Measurements from ENCODE around the gene RNF114. TPM values are rescaled to one million over a fixed set of nuclear protein-coding genes. Genes with fewer than 3 reads are reported as not detected.
"Not testable (repeated sequence)": the region's sequence is repeated elsewhere in the genome, so short reads cannot be mapped to it uniquely, and the experiment has no call there.

RNF114 gene
- total RNA-seq, 1 donor from 2014 or later, result 78.8 TPM

GRCh38 chr20:49985617-49986016 is 49.4 kb downstream of the RNF114 start:
- no peak for DNase-seq (ENCODE audit: low spot score)

DNA sequence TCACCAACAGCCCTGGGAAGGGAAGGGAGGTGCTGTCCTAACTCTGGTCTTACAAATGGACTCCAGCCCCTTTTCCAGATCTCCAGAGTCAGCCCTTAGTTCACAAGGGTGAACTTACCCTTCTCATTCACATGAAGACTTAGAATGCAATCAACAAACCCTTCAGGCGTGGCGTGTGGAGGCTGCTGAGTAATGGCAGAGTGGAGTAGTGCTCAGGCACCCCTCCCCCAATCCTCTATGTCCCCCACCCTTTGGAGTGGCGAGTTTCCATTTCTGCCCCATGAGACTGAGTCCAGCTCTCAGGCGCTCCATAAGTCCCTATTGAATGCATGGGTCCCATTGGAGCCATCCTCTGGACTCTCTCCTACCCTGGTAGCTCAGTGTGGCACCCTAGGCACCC is 49.9 kb downstream of the RNF114 start:
- DNase-seq (ENCODE audit: low spot score), result no peak

DNA sequence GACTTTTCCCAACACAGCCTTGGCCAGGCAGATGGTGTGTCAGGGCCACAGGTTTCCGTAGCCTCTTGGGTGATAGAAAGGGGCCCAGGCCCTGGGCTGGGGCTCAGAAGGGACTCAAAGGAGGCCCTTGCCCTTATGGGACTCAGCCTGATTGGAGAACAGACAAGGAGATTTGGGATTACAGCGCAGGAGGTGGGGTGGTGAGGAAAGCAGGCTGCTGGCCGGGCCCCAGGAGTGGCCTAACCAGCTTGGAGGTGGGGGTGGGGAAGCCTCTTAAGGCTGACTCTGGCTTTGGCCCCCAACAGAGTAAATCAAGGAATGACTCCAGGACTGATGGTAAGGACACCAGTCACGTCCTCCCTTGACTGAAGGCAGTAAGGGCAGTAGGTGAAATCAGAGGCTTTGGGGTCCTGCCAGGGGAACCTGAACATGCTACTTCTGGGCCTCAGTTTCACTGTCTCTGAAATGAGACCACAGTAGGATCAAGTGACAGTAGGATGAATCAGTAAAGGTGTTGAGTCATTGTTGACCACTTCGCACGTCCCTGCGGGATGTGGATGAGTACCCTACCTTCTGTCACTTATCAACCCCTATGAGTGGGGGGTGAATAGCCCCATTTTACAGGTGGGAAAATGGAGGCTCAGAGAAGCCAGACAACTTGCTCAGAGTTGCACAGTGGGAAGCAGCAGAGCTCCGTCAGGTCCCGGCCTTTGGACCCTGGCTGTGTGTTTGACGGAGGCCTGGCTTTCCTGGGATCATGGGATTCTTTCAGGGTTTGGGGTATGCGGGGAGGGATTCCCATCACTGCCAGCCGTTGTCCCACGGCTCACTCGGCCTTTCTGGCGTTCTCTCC is 51.0 kb downstream of the RNF114 start:
- DNase-seq (ENCODE audit: low spot score), result no peak

DNA sequence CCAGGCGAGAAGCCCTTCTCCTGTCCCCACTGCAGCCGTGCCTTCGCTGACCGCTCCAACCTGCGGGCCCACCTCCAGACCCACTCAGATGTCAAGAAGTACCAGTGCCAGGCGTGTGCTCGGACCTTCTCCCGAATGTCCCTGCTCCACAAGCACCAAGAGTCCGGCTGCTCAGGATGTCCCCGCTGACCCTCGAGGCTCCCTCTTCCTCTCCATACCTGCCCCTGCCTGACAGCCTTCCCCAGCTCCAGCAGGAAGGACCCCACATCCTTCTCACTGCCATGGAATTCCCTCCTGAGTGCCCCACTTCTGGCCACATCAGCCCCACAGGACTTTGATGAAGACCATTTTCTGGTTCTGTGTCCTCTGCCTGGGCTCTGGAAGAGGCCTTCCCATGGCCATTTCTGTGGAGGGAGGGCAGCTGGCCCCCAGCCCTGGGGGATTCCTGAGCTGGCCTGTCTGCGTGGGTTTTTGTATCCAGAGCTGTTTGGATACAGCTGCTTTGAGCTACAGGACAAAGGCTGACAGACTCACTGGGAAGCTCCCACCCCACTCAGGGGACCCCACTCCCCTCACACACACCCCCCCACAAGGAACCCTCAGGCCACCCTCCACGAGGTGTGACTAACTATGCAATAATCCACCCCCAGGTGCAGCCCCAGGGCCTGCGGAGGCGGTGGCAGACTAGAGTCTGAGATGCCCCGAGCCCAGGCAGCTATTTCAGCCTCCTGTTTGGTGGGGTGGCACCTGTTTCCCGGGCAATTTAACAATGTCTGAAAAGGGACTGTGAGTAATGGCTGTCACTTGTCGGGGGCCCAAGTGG is 51.9 kb downstream of the RNF114 start:
- DNase-seq (ENCODE audit: low spot score), result no peak

GRCh38 chr20:49989234-49990065 is 53.3 kb downstream of the RNF114 start:
- peak; percentile 46 for DNase-seq (ENCODE audit: low spot score)

- no peak for DNase-seq (ENCODE audit: low spot score)
These were observed 54.1 kb downstream of the RNF114 start for GRCh38 chr20:49990271-49990720.

- no peak for DNase-seq (ENCODE audit: low spot score)
These were observed 57.1 kb downstream of the RNF114 start for GRCh38 chr20:49993301-49993751.

DNA sequence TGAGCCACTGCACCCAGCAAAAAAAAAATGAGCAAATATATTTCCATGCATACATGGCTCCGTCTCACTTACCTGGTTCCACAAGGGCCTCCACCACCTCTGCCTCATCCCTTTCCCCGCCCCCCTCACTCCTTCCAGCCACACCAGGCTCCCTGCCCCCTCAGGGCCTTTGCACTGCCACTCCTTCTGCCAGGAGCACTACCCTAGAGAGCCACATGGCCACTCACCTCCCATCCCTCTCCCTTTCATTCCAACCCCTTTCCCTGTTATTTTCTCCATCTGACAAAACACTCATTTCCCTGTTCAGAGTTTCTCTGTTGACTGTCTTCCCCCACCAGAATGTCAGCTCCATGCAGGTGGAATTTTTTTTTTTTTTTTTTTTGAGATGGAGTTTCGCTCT is 59.4 kb downstream of the RNF114 start:
- DNase-seq (ENCODE audit: low spot score), result no peak

- not testable (repeated sequence) for DNase-seq (ENCODE audit: low spot score)
These were observed 62.4 kb downstream of the RNF114 start for GRCh38 chr20:49998478-49999188.

DNA sequence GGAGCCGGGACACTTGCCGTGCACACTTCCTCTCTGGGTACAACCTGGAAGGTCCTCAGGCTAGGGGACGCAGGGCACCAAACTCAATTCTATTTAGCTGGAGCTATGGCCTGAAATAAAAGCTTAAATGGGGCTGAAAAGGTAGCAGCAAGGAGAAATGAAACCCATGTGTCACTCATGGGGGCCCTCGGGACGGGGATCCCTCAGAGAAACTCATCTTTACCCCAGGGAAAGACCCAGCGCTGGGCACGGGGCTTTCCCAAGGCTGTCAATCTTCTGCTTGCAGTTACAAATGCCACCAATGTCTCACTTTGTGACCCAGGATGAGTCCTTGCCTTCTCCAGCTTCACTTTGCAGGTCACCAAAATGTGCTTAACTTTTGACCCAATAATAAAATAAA is 63.1 kb downstream of the RNF114 start:
- no peak for DNase-seq (ENCODE audit: low spot score)

DNA sequence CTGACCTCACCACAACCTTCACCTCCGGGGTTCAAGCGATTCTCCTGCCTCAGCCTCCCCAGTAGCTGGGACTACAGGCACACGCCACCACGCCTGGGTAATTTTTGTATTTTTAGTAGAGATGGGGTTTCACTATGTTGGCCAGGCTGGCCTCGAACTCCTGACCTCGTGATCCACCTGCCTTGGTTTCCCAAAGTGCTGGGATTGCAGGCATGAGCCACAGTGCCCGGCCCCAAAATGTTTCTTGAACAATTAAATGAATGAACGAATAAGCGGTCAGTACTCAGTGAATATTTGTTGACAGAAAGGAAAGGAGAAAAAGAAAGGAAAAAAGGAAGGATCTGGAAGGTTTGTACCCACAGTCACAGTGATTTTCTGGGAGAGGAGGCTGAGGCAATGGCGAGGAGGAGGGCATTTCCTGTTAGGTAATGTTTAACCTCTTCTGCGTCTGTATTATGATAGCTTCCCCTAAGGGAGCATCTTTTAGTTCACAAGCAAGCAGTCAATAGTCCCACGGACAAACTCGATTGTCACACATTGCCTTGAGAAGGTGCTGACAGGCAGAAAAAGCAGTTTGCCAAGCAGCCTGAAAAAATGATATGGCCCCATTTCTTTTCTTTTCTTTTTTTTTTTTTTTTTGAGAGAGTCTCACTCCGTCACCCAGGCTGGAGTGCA is 64.5 kb downstream of the RNF114 start:
- not testable (repeated sequence) for DNase-seq (ENCODE audit: low spot score)

GRCh38 chr20:50001784-50002311 is 65.7 kb downstream of the RNF114 start:
- no peak for DNase-seq (ENCODE audit: low spot score)

- no peak for DNase-seq (ENCODE audit: low spot score)
These were observed 67.1 kb downstream of the RNF114 start for GRCh38 chr20:50003253-50003656.

Other genes starting within 250 kb of the RNF114 start
- 62.2 TPM for gene B4GALT5, start 222.5 kb upstream of the RNF114 start, total RNA-seq
- gene SLC9A8, start 123.6 kb upstream of the RNF114 start, total RNA-seq, result 9.7 TPM
- gene SPATA2, start 20.9 kb upstream of the RNF114 start, total RNA-seq, result 13.4 TPM
- gene SNAI1, start 46.6 kb downstream of the RNF114 start, total RNA-seq, result 3.2 TPM
- gene UBE2V1, start 176.8 kb downstream of the RNF114 start, total RNA-seq, result 82.6 TPM
- 28.6 TPM for gene PEDS1, start 217.3 kb downstream of the RNF114 start, total RNA-seq